KMS-11 (cell line): ENCODE results near the gene NUMA1.

Source experiments
- H2AFZ ChIP-seq: fragments of 200-600 bp; sonication (generic); 2 replicates; pipeline ENCODE4 v1.6.1; 2016; ENCODE audit warnings: antibody characterized with exemption, mixed run types, low read depth
- H3K27ac ChIP-seq: fragments of 200-600 bp; sonication (generic); 2 replicates; pipeline ENCODE4 v1.6.1; 2016; ENCODE audit warnings: mild to moderate bottlenecking, mixed run types
- H3K27me3 ChIP-seq: fragments of 200-600 bp; sonication (generic); 2 replicates; pipeline ENCODE4 v1.6.1; 2017; ENCODE audit warnings: mild to moderate bottlenecking, low read depth, mixed run types, moderate library complexity; ENCODE audit not compliant: insufficient read depth
- H3K36me3 ChIP-seq: fragments of 200-600 bp; sonication (generic); 2 replicates; pipeline ENCODE4 v1.6.1; 2017; ENCODE audit warnings: mild to moderate bottlenecking, mixed run types; ENCODE audit not compliant: insufficient read depth
- H3K4me1 ChIP-seq: fragments of 200-600 bp; sonication (generic); 2 replicates; pipeline ENCODE4 v1.6.1; 2016; ENCODE audit warnings: mild to moderate bottlenecking, low read depth, mixed run types; ENCODE audit not compliant: poor library complexity, severe bottlenecking
- H3K4me2 ChIP-seq: fragments of 200-600 bp; sonication (generic); 2 replicates; pipeline ENCODE4 v1.7.0; 2016; ENCODE audit warnings: mild to moderate bottlenecking, mixed run types
- H3K4me3 ChIP-seq: fragments of 200-600 bp; sonication (generic); IDR thresholded peaks from 2 replicates; pipeline ENCODE4 v1.6.1; 2017; ENCODE audit warnings: low read depth, low read length, mixed read lengths; ENCODE audit not compliant: insufficient read depth
- H3K79me2 ChIP-seq: fragments of 200-600 bp; sonication (generic); 2 replicates; pipeline ENCODE4 v1.6.1; 2016; ENCODE audit warnings: low read depth, mixed run types; ENCODE audit not compliant: insufficient read depth
- H3K9ac ChIP-seq: fragments of 200-600 bp; sonication (generic); 2 replicates; pipeline ENCODE4 v1.6.1; 2016; ENCODE audit warnings: mild to moderate bottlenecking, mixed run types
- H4K20me1 ChIP-seq: fragments of 200-600 bp; sonication (generic); 2 replicates; pipeline ENCODE4 v1.6.1; 2016; ENCODE audit warnings: mild to moderate bottlenecking, mixed run types; ENCODE audit not compliant: insufficient read depth
- CTCF ChIP-seq: fragments of 200-600 bp; sonication (generic); conservative IDR thresholded peaks from 2 replicates; pipeline ENCODE4 v1.6.1; 2017; ENCODE audit warnings: low read depth, mild to moderate bottlenecking, antibody characterized with exemption, low read length, moderate library complexity, mixed read lengths

The NUMA1 gene

GRCh38 chr11:72045849-72046248, 34.5 kb downstream of the NUMA1 start:
- Histone ChIP-seq H3K36me3 (peaks cover 3% of the 10 kb centered on the region; the same call in 1 of the 2 replicates), H3K27ac (no peak overlapping the region), H3K79me2 (peaks cover 46% of the 10 kb centered on the region; the same call in 1 of the 2 replicates), H3K4me3 (no peak overlapping the region), H3K9ac (no peak overlapping the region), H3K27me3 (no peaks in the 10 kb centered on the region), H3K4me2 (no peak overlapping the region), H3K4me1 (peaks cover 29% of the 10 kb centered on the region), H4K20me1 (no peaks in the 10 kb centered on the region), H2AFZ (no peak overlapping the region)
- no peak for TF ChIP-seq CTCF

GRCh38 chr11:72042064-72042745, 38.1 kb downstream of the NUMA1 start:
- Histone ChIP-seq H3K27me3 (no peaks in the 10 kb centered on the region), H4K20me1 (no peaks in the 10 kb centered on the region), H3K79me2 (peaks cover 75% of the 10 kb centered on the region), H3K4me3 (no peak overlapping the region), H3K36me3 (no peaks in the 10 kb centered on the region), H3K4me1 (peaks cover 55% of the 10 kb centered on the region), H2AFZ (peak overlapping the region; percentile 35), H3K9ac (peak overlapping the region; percentile 78), H3K27ac (peak overlapping the region; percentile 89), H3K4me2 (peak overlapping the region; percentile 100)
- no peak for TF ChIP-seq CTCF

- no peaks in the 10 kb centered on the region for H4K20me1 ChIP-seq
- peak overlapping the region; percentile 100 for H3K4me2 ChIP-seq
- peak overlapping the region; percentile 78 for H3K9ac ChIP-seq
- no peaks in the 10 kb centered on the region for H3K36me3 ChIP-seq
- H3K4me1 ChIP-seq = peaks cover 62% of the 10 kb centered on the region
- no peak for TF ChIP-seq CTCF
- H3K4me3 ChIP-seq = no peak overlapping the region
- H3K79me2 ChIP-seq = peaks cover 82% of the 10 kb centered on the region
- H3K27ac ChIP-seq = peak overlapping the region; percentile 89
- H3K27me3 ChIP-seq = no peaks in the 10 kb centered on the region
- H2AFZ ChIP-seq = peak overlapping the region; percentile 35
Observed at GRCh38 chr11:72041364-72042063, 38.8 kb downstream of the NUMA1 start.

GRCh38 chr11:72040491-72041363, 39.6 kb downstream of the NUMA1 start:
- no peaks in the 10 kb centered on the region for H4K20me1 ChIP-seq
- peak overlapping the region; percentile 78 for H3K9ac ChIP-seq
- H3K4me2 ChIP-seq = peak overlapping the region; percentile 100
- peaks cover 85% of the 10 kb centered on the region for H3K79me2 ChIP-seq
- no peaks in the 10 kb centered on the region for H3K27me3 ChIP-seq
- no peak overlapping the region for H3K4me3 ChIP-seq
- H3K4me1 ChIP-seq = peaks cover 70% of the 10 kb centered on the region
- no peak for TF ChIP-seq CTCF
- H3K36me3 ChIP-seq = no peaks in the 10 kb centered on the region
- peak overlapping the region; percentile 89 for H3K27ac ChIP-seq
- H2AFZ ChIP-seq = peak overlapping the region; percentile 35; the same call in 1 of the 2 replicates
